Putamen (tissue), 1 donor: ENCODE measurements around the gene NACA2.

Experiments
- DNase-seq: peaks from one replicate; pipeline ENCODE4 v3.0.0-alpha.2; 2016; ENCODE audit warnings: low spot score

NACA2 gene

DNA sequence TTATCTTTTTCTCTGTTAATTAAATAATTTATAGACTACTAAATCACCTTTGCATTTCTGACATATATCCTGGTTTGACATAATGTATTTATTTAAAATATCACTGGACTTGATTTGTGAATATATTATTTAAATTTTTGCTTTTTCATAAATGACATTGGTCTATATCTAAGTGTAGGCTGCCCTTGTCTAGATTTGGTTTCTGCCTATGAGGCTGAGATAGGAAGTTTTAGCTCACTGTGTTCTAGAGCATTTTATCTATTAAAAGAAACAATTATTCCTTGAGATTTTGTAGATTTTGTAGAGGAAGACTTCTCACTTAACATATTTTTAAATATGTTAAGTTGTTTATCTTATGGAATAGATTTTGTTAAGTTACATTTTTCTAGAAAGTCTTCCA, 43.9 kb downstream of the NACA2 start:
- no peak for DNase-seq

DNA sequence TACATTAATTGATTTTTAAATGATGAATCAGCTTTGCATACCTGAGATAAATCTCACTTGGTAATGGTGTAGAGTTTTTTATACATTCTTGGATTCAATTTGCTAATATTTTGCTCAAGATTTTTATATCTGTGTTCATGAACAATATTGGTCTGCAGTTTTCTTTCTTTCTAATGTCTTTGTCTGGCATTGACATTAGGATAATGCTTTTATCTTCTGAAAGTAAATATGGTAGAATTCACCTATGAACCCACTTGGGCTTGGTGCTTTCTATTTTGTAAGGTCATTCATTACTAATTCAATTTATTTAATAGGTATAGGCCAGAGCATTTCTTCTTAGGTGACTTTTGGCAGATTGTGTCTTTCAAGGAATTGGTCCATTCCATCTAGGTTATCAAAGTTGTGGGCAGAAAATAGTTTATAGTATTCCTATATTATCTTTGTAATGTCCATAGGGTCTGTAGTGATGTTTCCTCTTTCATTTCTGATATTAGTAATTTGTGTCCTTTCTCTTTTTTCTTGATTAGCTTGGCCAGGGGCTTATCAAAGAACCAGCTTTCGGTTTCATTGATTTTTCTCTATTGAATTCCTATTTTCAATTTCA, 45.6 kb downstream of the NACA2 start:
- no peak for DNase-seq

DNA sequence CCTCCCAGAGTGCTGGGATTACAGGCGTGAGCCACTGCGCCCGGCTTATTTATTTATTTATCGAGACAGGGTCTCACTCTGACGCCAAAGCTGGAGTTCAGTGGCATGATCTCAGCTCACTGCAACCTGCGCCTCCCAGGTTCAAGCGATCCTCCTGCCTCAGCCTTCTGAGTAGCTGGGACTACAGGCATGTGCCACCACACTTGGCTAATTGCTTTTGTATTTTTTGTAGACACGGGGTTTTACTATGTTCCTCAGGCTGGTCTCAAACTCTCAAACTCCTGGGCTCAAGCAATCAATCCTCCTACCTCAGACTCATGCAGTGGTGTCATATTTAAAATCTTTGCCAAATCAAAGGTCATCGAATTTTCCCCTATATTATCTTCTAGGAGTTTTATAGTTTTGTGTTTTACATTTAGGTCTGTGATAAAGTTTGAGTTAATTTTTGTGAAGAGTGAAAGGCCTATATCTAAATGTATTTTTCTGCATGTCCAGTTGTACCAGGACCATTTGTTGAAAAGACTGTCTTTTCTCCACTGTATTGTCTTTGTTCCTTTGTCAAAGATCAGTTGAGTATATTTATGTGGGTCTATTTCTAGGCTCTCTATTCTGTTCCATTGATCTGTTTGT, 47.1 kb downstream of the NACA2 start:
- no peak for DNase-seq

DNA sequence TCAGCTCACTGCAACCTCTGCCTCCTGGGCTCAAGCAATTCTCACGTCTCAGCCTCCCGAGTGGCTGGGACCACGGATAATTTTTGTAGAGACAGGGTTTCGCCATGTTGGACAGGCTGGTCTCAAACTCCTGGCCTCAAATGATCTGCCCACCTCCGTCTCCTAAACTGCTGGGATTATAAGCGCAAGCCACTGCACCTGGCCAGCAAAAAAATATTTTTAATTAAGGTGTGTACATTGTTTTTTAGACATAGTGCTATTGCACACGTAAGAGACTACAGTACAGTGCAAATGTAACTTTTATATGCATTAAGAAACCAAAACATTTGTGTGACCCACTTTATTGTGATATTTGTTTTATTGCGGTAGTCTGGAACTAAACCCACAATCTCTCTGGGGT, 49.0 kb downstream of the NACA2 start:
- no peak for DNase-seq

DNA sequence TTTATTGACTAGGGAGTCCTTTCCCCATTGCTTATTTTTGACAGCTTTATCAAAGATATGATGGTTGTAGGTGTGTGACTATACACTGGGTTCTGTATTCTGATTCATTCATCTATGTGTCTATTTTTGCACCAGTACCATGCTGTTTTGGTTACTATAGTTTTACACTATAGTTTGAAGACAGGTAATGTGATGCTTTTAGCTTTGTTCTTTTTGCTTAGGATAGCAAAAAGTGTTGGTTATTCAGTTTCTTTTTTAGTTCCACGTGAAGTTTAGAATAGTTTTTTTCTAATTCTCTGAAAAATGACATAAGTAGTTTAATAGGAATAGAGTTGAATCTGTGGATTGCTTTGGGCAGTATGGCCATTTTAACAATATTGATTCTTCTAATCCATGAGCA, 50.1 kb downstream of the NACA2 start:
- no peak for DNase-seq
